Activated naive CD8-positive, alpha-beta T cell (primary cell): ENCODE measurements around the gene KRTAP10-6.

ENCODE experiments used
- H3K27ac Mint-ChIP-seq: one replicate; pipeline ENCODE4 v1.8.0; 2021; ENCODE audit warnings: mixed read lengths
- H3K27me3 Mint-ChIP-seq: one replicate; pipeline ENCODE4 v1.8.0; 2021; ENCODE audit warnings: mixed read lengths
- H3K36me3 Mint-ChIP-seq: one replicate; pipeline ENCODE4 v1.8.0; 2021; ENCODE audit warnings: mixed read lengths
- H3K4me1 Mint-ChIP-seq: one replicate; pipeline ENCODE4 v1.8.0; 2021; ENCODE audit warnings: low read depth, mixed read lengths
- H3K4me3 Mint-ChIP-seq: one replicate; pipeline ENCODE4 v1.8.0; 2021; ENCODE audit warnings: mild to moderate bottlenecking, mixed read lengths
- H3K9me3 Mint-ChIP-seq: one replicate; pipeline ENCODE4 v1.8.0; 2021; ENCODE audit warnings: low read depth, mixed read lengths

Gene KRTAP10-6

GRCh38 chr21:44626673-44627143 lies 34.4 kb upstream of the KRTAP10-6 start, which contains the start of gene KRTAP10-9:
KRTAP10-9 (plus strand) TSS chr21:44627093; CDS start chr21:44627172, 79 bp downstream.
- Mint-ChIP-seq H3K27me3 (no peaks in the 10 kb centered on the region), H3K9me3 (peaks cover 34% of the 10 kb centered on the region), H3K4me3 (peak within 1 kb of the TSS; percentile 27), H3K4me1 (peaks cover 36% of the 10 kb centered on the region), H3K36me3 (peaks cover 27% of the 10 kb centered on the region), H3K27ac (peak within 1 kb of the TSS; percentile 34)

GRCh38 chr21:44626262-44626661 lies 34.0 kb upstream of the KRTAP10-6 start:
- no peak overlapping the region for H3K4me3 Mint-ChIP-seq
- peak overlapping the region; percentile 34 for H3K27ac Mint-ChIP-seq
- H3K36me3 Mint-ChIP-seq = peaks cover 26% of the 10 kb centered on the region
- H3K9me3 Mint-ChIP-seq = peaks cover 32% of the 10 kb centered on the region
- H3K4me1 Mint-ChIP-seq = peaks cover 36% of the 10 kb centered on the region
- H3K27me3 Mint-ChIP-seq = no peaks in the 10 kb centered on the region

DNA sequence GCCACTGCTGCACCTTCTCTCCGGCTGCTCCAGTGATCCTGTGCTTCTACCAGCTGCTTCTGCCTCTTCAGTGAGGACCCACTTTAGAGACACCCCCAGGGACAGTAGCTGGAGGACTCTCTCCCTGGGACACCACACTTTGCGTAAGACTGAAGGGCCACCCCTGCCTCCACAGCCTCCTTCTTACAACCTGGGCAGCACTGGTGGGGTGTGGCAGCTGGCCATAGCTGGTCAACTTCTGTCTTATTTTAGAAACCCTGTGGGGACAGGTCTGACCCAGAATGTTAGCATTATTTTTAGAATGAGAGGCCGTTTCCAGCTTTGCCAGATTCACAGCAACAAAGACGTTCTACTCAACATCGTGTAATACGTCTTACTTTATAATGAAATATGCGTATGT lies 33.5 kb upstream of the KRTAP10-6 start:
- peaks cover 34% of the 10 kb centered on the region for H3K4me1 Mint-ChIP-seq
- H3K27ac Mint-ChIP-seq = no peak overlapping the region
- peaks cover 23% of the 10 kb centered on the region for H3K36me3 Mint-ChIP-seq
- no peak overlapping the region for H3K4me3 Mint-ChIP-seq
- H3K27me3 Mint-ChIP-seq = no peaks in the 10 kb centered on the region
- H3K9me3 Mint-ChIP-seq = peaks cover 29% of the 10 kb centered on the region

DNA sequence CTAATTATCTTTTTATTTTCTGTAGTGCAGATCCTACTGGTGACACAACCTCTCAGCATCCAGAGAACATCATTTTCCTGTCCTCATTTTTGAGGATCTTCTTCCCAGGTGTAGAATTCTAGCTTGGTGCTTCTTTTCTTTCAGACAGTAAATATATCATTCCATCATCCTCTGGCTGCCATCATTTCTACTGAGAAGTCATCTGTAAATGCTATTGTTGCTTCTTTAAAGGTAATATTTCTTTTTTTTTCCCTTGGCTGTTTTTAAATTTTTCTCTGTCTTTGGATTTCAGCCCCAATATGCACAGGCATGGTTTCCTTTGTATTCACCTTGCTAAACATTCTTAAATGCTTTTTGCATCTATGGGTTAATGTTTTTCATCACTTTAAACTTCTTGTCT lies 31.3 kb upstream of the KRTAP10-6 start:
- no peak overlapping the region for H3K4me3 Mint-ChIP-seq
- H3K9me3 Mint-ChIP-seq = peaks cover 42% of the 10 kb centered on the region
- H3K27me3 Mint-ChIP-seq = no peaks in the 10 kb centered on the region
- peaks cover 38% of the 10 kb centered on the region for H3K4me1 Mint-ChIP-seq
- H3K27ac Mint-ChIP-seq = no peak overlapping the region
- H3K36me3 Mint-ChIP-seq = peaks cover 36% of the 10 kb centered on the region

- Mint-ChIP-seq H3K36me3 (peaks cover 36% of the 10 kb centered on the region), H3K27me3 (no peaks in the 10 kb centered on the region), H3K27ac (peak overlapping the region; percentile 95), H3K4me1 (peaks cover 50% of the 10 kb centered on the region), H3K4me3 (no peak overlapping the region), H3K9me3 (peaks cover 42% of the 10 kb centered on the region)
These were observed 27.6 kb upstream of the KRTAP10-6 start for GRCh38 chr21:44619886-44620285.

GRCh38 chr21:44618909-44619308 lies 26.6 kb upstream of the KRTAP10-6 start:
- peaks cover 28% of the 10 kb centered on the region for H3K36me3 Mint-ChIP-seq
- H3K27ac Mint-ChIP-seq = peak overlapping the region; percentile 95
- peaks cover 52% of the 10 kb centered on the region for H3K4me1 Mint-ChIP-seq
- peaks cover 36% of the 10 kb centered on the region for H3K9me3 Mint-ChIP-seq
- H3K27me3 Mint-ChIP-seq = no peaks in the 10 kb centered on the region
- peak overlapping the region; percentile 75 for H3K4me3 Mint-ChIP-seq

DNA sequence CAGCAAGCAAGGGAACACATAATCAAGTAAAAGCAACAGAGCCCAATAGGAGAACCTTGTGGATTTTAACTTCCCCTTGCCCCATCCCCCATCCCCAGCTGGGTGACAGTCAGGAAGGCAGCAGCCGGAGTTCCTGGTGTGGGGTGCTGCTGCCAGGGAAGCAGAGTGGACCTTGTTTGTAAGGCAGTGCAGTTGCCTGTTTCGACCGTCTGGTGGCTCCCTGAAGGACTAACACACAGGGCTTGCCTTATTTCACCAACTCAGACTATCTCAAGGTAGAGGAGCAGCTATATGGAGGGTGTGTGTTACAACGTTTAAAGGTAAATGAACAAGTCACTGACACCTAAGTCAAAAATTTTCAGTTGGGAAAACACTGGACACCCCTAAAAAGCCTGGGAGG lies 26.2 kb upstream of the KRTAP10-6 start:
- H3K4me3 Mint-ChIP-seq = peak overlapping the region; percentile 75
- H3K9me3 Mint-ChIP-seq = peaks cover 32% of the 10 kb centered on the region
- peaks cover 52% of the 10 kb centered on the region for H3K4me1 Mint-ChIP-seq

DNA sequence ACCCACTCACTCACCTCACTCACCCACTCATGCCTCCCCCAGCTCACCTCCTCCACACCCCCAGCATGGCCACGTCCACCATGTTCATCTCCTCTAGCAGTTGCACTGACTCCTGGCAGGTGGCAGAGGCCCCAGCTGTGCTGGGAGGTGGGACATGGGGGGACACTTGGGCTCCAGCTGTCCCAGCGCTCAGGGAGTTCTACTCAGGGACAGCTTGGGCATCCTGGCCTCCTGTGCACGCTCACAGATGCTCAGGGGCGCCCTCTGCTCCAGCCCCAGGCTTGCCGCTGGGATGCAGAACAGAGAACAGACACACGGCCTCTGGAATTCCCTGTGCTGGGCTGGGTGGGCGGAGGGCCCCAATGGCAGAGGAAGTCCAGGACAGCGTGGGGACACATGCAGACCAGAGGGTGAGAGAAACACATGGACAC lies 24.8 kb upstream of the KRTAP10-6 start:
- no peak overlapping the region for H3K4me3 Mint-ChIP-seq
- H3K4me1 Mint-ChIP-seq = peaks cover 55% of the 10 kb centered on the region
- H3K27ac Mint-ChIP-seq = peak overlapping the region; percentile 54

More for the DNA sequence above, 26.2 kb upstream of the KRTAP10-6 start:
- Mint-ChIP-seq H3K27me3 (no peaks in the 10 kb centered on the region), H3K27ac (peak overlapping the region; percentile 95), H3K36me3 (peaks cover 27% of the 10 kb centered on the region)

DNA sequence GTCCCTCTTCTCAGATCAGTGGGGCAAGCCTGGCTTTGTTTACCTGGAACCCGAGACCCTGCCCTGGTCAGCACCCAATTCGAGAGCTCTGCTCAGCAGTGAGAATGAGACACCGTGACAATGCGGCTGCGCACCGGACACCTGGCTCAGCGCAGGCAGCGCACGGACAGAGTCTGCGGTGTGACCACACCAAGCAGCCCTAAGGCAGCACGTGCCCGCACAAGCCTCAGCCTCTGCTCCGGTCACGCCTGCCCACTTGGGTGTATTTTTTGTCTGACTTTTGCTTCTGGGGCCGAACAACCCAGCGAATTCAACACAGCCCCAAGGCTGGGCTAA lies 24.3 kb upstream of the KRTAP10-6 start:
- H3K36me3 Mint-ChIP-seq = peaks cover 17% of the 10 kb centered on the region
- no peaks in the 10 kb centered on the region for H3K27me3 Mint-ChIP-seq
- H3K4me3 Mint-ChIP-seq = no peak overlapping the region
- peaks cover 18% of the 10 kb centered on the region for H3K9me3 Mint-ChIP-seq
- peaks cover 55% of the 10 kb centered on the region for H3K4me1 Mint-ChIP-seq
- no peak overlapping the region for H3K27ac Mint-ChIP-seq

More for the DNA sequence above, 24.8 kb upstream of the KRTAP10-6 start:
- Mint-ChIP-seq H3K27me3 (no peaks in the 10 kb centered on the region), H3K9me3 (peaks cover 18% of the 10 kb centered on the region), H3K36me3 (peaks cover 20% of the 10 kb centered on the region)

DNA sequence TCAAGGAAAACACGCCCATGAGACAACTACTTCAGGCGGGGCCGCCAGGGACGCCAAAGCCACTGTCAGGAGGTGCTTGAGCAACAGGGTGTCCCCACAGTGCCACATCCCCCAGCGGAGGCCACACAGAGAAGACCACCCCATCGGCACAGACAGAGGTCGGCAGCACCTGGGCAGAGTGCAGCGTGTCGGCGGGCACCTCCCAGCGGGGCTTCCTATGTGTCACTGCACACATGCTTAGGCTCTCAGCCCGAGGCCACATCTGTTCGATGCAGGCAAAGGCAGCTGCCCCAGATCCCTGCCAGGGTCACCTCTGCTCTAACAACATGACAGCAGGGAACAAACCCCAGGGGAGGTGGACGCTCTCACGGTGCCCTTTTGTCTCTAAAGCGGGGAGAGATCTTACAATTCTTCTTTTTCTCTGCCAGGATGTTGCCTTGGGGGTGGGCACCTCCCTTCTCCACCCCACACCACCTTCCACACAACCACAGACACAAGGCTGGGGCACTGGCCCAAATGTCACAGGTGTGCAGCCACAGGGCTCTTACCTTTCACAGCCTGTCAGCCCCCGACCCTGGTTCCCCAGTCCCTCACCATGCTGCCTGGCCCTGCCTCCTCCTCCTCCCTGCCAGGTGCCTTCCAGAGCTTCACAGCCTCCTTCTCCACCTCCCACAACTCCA lies 23.7 kb upstream of the KRTAP10-6 start:
- H3K4me3 Mint-ChIP-seq = peak overlapping the region; percentile 30
- peaks cover 18% of the 10 kb centered on the region for H3K9me3 Mint-ChIP-seq
- H3K27ac Mint-ChIP-seq = peak overlapping the region; percentile 16
- H3K27me3 Mint-ChIP-seq = no peaks in the 10 kb centered on the region
- H3K36me3 Mint-ChIP-seq = peaks cover 20% of the 10 kb centered on the region
- H3K4me1 Mint-ChIP-seq = peaks cover 55% of the 10 kb centered on the region

DNA sequence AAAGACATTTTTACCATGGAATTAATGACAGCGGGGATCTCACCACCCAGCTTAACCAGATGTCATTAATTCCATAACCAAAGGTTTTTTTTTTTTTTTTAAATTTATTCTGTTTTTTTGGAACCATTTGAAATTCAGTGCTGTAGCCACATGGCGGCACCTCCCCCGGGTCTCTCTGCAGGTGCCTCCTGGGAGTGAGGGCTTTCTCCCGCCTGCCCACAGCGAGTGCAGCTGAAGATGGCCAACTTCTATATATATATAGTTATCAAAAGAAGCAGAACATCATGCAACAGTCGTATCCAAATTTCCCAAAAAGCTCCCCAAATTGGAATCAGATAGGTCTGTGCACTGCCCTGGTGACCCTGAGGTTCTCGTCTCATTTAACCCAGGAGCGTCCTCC lies 23.2 kb upstream of the KRTAP10-6 start:
- Mint-ChIP-seq H3K9me3 (peaks cover 13% of the 10 kb centered on the region), H3K36me3 (peaks cover 15% of the 10 kb centered on the region), H3K27ac (no peak overlapping the region), H3K4me3 (peak overlapping the region; percentile 30), H3K4me1 (peaks cover 52% of the 10 kb centered on the region), H3K27me3 (no peaks in the 10 kb centered on the region)

- Mint-ChIP-seq H3K4me1 (peaks cover 50% of the 10 kb centered on the region), H3K4me3 (no peak overlapping the region), H3K36me3 (peaks cover 13% of the 10 kb centered on the region), H3K27ac (no peak overlapping the region), H3K27me3 (no peaks in the 10 kb centered on the region), H3K9me3 (peaks cover 11% of the 10 kb centered on the region)
These were observed 22.7 kb upstream of the KRTAP10-6 start for GRCh38 chr21:44614961-44615391.

DNA sequence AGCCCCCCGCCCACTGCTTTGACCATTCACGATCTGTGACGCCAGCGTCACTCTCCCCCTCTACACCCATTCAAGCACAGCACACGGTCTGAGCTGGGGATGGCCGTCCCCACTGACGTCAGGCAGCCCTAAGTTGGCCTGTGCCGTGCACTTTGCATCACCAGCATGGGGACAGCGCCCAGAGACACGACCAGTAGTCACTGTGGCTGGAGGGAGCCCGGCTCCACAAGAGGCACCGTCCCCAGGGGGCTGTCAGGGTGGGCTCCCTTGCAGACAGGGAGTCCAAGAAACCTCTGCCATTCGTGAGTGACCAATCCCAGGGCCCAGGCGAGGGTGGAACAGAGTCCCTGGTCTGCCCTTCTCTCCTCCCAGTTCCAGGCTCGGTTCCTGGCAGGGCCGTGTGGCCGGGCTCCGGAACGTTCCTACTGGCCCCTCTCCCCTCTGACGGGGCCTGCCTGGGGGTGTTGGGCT lies 21.9 kb upstream of the KRTAP10-6 start:
- Mint-ChIP-seq H3K36me3 (peaks cover 12% of the 10 kb centered on the region), H3K27ac (no peak overlapping the region), H3K4me3 (no peak overlapping the region), H3K4me1 (peaks cover 42% of the 10 kb centered on the region), H3K27me3 (no peaks in the 10 kb centered on the region), H3K9me3 (peaks cover 11% of the 10 kb centered on the region)

GRCh38 chr21:44613386-44614155 lies 21.3 kb upstream of the KRTAP10-6 start:
- Mint-ChIP-seq H3K27ac (no peak overlapping the region), H3K4me3 (no peak overlapping the region), H3K9me3 (peaks cover 13% of the 10 kb centered on the region), H3K4me1 (peaks cover 36% of the 10 kb centered on the region), H3K36me3 (peaks cover 14% of the 10 kb centered on the region), H3K27me3 (no peaks in the 10 kb centered on the region)

DNA sequence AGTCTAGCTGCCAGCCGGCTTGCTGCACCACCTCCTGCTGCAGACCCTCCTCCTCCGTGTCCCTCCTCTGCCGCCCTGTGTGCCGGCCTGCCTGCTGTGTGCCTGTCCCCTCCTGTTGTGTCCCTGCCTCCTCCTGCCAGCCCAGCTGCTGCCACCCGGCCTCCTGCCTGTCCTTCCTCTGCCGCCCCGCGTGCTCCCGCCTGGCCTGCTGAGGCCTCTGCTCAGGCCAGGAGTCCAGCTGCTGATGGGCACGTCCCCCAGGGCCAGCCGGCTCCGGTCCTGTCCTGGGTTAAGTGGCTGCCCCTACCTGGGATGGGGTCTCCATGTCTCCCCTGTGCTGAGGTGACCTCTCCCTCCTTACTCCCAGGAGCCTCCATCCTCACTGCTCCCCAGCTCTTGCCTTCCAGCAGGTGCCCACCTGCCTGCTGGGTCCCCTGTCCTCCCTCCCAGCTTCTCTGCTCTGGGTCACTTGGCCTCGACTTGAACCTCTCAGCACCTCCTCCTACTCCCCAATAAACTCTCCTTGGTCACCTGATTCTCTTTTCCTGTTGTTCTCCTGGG lies 20.4 kb upstream of the KRTAP10-6 start:
- peaks cover 14% of the 10 kb centered on the region for H3K36me3 Mint-ChIP-seq
- no peak overlapping the region for H3K27ac Mint-ChIP-seq
- no peaks in the 10 kb centered on the region for H3K27me3 Mint-ChIP-seq
- H3K9me3 Mint-ChIP-seq = peaks cover 13% of the 10 kb centered on the region
- peaks cover 27% of the 10 kb centered on the region for H3K4me1 Mint-ChIP-seq
- H3K4me3 Mint-ChIP-seq = no peak overlapping the region
